GM19468 (cell line): Measurements from ENCODE around the gene AFG1L.
"Not testable (repeated sequence)": the region's sequence is repeated elsewhere in the genome, so short reads cannot be mapped to it uniquely, and the experiment has no call there.

Experiments
- ATAC-seq: cut with Tn5 transposase; IDR thresholded peaks from one replicate; pipeline ENCODE4 v1.9.1; 2021; ENCODE audit warnings: mild to moderate bottlenecking, moderate library complexity, moderate number of reproducible peaks; ENCODE audit not compliant: unreplicated experiment; ENCODE audit errors: extremely low read depth

AFG1L gene

DNA sequence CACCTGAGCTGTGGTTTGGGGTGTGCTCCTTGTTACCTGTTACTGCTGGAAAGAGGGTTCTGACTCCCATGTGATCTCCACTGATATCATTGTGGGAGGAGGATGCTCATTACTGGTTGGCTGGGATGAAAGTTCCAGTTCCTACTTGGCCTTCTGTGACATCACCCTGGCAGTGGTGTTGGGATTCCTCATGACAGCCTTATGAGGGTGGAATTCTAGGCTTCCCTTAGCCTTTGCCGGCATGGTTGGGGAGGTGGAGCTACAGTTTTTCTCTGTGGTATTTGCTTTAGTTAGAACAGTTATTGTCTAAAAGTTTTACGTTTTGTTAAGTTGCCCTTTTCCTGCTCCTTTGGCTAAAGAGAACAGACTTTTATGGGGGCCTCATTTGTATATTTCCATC, 112.1 kb downstream of the AFG1L start:
- ATAC-seq = no peak

DNA sequence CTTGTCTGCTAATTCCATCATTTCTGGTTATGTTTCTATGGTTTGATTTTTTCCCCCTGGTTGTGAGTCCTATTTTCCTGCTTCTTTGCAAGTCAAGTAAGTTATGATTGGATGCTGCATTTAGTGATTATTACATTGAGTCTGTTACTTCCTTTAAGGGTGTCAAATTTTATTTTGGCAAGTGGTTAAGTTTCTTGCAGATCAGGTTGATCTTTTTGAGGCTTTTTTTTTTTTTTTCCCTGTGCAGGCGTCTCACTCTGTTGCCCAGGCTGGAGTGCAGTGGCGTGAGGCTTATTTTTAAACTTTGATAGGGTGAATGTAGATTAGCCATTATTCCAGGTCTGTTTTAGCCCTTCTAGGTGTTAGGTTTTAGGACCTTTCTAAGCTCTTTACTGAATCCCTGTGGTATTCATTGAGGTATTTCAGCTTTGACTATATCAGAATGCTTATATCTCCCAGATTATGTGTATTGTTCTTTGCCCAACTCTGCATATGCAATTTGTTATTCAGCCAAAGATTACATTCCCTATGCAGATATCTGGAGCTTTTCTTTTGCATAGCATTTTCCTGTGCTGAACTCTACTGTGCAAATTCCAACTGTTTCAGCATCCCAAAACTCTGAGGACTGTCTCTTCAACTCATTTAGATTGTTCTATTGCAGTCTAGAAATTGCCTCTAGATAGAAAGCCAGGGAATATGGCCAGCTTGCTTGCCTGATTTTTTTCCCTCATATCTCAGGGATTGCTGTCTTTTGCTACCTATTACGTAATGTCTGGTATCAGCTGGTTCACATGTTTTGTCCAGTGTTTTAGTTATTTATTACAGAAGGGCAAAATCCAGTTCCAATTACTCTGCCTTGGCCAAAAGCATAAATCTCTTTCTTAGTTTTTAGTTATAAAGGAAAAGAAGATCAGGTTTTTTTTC, 113.3 kb downstream of the AFG1L start:
- ATAC-seq = no peak

- no peak for ATAC-seq
Observed at GRCh38 chr6:108408861-108409260, 114.0 kb downstream of the AFG1L start.

DNA sequence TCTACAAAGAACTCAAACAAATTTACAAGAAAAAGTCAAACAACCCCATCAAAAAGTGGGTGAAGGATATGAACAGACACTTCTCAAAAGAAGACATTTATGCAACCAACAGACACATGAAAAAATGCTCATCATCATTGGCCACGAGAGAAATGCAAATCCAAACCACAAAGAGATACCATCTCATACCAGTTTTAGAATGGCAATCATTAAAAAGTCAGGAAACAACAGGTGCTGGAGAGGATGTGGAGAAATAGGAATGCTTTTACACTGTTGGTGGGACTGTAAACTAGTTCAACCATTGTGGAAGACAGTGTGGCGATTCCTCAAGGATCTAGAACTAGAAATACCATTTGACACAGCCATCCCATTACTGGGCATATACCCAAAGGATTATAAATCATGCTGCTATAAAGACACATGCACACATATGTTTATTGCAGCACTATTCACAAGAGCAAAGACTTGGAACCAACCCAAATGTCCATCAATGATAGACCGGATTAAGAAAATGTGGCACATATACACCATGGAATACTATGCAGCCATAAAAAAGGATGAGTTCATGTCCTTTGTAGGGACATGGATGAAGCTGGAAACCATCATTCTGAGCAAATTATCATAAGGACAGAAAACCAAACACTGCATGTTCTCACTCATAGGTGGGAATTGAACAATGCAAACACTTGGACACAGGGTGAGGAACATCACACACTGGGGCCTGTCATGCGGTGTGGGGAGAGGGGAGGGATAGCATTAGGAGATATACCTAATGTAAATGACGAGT, 121.4 kb downstream of the AFG1L start:
- not testable (repeated sequence) for ATAC-seq

- ATAC-seq = no peak
Observed at GRCh38 chr6:108417027-108417426, 122.2 kb downstream of the AFG1L start.

DNA sequence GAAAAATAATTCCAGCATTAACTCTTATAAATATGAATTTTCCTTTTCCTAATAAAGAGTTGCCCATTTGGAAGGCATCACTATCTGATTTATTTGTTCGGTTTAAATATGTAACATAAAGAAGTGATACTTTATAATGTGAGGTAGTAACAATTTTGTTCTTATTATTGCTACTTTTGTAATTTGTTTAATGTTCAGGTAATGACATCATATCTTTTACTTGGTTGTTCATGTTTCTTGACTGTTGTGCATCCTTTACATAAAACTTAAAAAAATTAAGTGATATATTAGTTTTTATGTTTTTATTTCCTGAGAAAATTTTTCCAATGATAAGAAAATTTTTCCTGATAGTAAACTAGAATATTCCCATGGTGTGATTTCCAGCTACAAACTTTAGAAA, 124.6 kb downstream of the AFG1L start:
- ATAC-seq = no peak

DNA sequence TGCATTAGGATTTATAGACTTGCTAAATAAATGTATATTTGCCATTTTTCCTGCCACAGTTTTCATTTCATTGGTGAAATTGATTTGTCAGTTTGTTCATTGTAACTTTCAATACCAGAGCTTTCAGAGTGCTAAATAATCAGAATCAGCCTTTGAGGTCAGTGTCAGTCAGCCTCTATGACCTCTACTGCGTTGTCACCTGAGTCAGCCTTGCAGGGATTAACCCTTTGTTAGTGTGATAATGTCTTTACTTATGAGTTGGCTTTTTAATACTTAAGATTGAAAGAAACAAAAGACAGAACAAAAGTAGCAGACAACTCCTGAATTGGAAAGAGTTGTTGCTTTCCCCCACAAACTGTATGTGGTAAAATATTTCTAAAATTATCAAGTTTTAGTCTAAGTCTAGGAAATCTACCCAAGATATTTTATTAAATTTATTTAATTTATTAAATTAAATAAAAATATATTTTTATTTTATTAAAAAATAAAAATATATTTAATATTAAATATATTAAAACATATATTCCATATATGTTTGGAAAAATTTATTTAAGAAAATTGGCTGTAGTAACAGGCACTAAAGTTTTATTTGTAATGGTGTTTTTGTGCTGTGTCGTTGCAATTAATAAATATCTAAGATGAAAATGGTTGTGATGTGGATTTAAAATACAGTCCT, 125.2 kb downstream of the AFG1L start:
- ATAC-seq = no peak

DNA sequence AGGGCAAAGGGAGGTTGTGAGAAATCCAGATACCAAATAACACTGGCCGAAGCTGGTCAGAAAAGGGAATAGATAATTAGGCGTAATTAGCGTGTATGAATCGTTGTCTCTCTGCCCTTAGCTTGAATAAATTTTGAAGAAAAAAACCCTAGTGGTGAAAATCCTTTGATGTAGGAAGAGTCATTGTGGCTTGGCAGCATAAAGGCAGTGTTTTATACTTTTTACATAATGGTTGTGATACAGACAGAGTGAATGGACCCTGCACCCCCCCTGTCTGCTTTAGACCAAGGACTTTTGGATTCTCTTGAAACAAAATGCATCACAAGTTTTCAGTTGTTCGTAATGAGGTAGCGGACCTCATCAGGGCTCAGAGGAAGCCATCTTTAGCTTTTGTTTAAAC, 126.5 kb downstream of the AFG1L start:
- no peak for ATAC-seq

- ATAC-seq = no peak
Observed at GRCh38 chr6:108423982-108424705, 129.3 kb downstream of the AFG1L start.

- no peak for ATAC-seq
Observed at GRCh38 chr6:108425428-108425827, 130.6 kb downstream of the AFG1L start.

DNA sequence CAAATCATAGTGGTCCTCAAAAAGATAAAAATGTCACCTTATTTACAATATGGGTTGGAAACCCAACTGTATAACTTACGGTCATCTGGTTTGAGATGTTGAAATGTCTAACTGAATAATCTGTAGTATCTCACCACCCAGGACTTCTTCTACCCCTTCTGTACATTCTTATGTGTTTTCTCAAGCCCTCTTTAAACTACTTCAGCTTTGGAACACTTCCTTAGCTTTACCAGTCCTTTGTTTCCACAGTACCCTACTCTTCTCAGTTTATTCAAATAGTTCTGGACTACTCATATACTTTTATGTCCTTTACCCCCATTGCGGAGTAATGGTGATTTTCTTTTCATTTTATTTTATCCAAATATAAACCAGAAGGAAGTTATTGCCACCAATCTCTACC, 137.3 kb downstream of the AFG1L start:
- ATAC-seq = no peak

GRCh38 chr6:108432792-108433191, 137.9 kb downstream of the AFG1L start:
- ATAC-seq = no peak

- ATAC-seq = no peak
Observed at GRCh38 chr6:108434222-108434621, 139.4 kb downstream of the AFG1L start.

DNA sequence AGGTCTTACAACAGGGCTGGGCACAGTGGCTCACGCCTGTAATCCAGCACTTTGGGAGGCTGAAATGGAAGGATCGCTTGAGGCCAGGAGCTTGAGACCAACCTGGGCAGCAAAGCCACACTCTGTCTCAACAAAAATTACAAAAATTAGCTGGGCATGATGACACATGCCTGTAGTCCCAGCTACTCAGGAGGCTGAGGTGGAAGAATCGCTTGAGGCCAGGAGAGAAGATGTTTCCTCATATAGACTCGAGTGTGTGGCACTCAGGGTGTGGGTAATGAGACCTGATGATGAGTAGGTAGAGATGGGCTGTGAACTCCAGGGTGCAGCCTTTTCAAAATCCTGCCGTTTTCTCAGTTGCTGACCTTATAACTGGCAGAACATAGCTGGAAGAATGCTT, 140.5 kb downstream of the AFG1L start:
- no peak for ATAC-seq

DNA sequence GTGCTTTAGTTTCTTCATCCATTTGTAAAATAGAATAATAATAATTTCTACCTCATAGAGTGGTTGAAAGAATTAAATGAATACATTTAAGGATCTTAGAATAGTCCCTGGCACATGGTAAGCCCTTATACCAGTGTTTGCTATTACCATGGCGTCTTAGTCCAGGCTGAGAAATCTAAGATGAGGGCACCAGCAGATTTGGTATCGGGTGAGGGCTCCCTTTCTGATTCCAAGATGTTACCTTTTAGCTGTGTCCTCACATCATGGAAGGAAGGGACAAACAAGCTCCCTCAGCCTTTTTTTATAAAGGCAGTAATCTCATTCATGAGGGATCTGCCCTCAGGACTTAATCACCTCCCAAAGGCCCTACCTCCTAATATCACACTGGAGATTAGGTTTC, 141.9 kb downstream of the AFG1L start:
- ATAC-seq = no peak

DNA sequence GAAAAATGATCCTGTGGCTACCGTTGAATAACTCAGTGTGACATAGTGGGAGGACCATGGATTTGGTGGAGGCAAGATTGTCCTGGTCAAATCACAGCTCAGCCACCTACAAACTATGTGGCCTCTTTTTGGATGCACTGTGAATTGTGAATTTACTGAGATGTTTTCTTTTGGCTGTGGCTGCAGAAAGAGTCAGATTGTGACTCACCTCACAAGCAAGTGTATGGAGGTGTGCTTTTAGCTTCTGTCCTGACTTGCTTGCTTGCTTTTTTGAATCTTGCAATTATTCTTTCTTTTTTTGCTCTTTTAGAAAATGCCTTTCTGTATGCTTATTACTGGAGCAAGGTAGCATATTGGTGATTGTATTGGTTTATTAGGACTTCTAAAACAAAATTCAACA, 143.0 kb downstream of the AFG1L start:
- ATAC-seq = no peak

- no peak for ATAC-seq
Observed at GRCh38 chr6:108438918-108439317, 144.1 kb downstream of the AFG1L start.

DNA sequence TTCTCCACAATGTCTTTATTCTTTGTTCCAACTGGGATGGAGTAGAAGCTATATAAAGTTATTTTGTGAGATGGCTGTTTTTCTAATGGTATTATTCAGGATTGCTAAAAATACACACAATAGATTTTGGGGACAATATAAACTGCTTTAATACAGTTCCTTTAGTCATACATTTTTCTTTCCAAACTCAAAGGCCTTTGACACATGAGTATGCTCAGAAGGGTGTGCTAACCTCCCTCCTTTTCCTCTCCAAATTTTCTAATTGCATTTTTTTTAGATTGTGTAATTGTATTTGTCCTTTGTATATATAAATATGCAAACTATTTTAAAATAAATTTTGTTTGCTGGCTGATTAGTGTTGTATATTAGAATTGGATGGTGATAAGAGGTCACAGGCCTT, 146.3 kb downstream of the AFG1L start:
- no peak for ATAC-seq

DNA sequence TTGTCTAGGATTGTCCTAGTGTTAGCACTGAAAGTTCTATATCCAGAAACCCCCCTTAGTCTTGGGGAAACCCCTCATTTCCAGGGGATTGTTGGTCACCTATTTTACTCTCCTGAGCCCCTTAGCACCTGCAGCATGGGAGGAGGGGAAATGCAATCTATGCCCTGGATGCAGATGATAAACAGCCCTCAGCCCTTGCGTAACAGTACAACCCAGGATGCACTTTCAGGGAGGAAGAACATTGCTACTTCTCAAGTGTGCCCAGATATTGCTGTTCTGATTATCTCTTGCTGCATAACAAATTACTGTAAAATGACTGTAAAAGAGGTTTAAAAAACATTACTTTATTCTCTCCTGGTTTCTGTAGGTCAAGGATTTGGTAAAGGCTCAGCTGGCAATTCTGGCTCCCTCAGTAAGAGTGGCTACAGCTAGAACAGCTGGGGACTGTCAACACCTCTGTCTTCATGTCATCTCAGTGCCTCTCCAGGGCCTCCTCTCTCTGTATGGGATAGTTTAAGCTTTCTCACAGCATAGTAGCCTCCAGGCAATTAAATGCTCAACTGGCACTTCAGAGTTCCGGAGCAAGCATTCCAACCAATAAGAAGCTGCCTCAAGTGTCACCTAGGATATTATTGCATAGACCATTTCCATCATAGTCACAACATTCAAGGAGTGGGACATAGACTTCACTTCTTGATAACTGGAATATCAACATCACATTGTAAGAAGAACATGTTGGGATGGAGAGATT, 148.1 kb downstream of the AFG1L start:
- no peak for ATAC-seq
